Measurements from ENCODE around the gene PADI3.

PADI3 gene

GRCh38 chr1:17304826-17305175, 55.9 kb downstream of the PADI3 start:
- H3K27me3 ChIP-seq (ENCODE audit: insufficient read depth, poor library complexity, severe bottlenecking), result no peaks in the 10 kb centered on the region
- H3K27ac ChIP-seq (replicated peaks), result peak overlapping the region; percentile 85
- H3K4me3 ChIP-seq (replicated peaks; ENCODE audit: insufficient read depth, low read length), result no peak overlapping the region
- DNase-seq (ENCODE audit: low read depth in 1 of 2, low spot score in 1 of 2), result no peak
- TF ChIP-seq, protein P1, sequence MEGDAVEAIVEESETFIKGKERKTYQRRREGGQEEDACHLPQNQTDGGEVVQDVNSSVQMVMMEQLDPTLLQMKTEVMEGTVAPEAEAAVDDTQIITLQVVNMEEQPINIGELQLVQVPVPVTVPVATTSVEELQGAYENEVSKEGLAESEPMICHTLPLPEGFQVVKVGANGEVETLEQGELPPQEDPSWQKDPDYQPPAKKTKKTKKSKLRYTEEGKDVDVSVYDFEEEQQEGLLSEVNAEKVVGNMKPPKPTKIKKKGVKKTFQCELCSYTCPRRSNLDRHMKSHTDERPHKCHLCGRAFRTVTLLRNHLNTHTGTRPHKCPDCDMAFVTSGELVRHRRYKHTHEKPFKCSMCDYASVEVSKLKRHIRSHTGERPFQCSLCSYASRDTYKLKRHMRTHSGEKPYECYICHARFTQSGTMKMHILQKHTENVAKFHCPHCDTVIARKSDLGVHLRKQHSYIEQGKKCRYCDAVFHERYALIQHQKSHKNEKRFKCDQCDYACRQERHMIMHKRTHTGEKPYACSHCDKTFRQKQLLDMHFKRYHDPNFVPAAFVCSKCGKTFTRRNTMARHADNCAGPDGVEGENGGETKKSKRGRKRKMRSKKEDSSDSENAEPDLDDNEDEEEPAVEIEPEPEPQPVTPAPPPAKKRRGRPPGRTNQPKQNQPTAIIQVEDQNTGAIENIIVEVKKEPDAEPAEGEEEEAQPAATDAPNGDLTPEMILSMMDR (IDR thresholded peaks at IDR 0.05; ENCODE audit: insufficient read depth, low read length), result no peak
- TF ChIP-seq SPI1 (IDR thresholded peaks at IDR 0.05; ENCODE audit: borderline replicate concordance, low read depth), result no peak
- no peak for TF ChIP-seq GABPA (IDR thresholded peaks at IDR 0.05; ENCODE audit: low read depth)
- TF ChIP-seq POLR2AphosphoS5 (IDR thresholded peaks at IDR 0.05; ENCODE audit: low read depth), result no peak
- no peak for TF ChIP-seq REST (IDR thresholded peaks at IDR 0.05; ENCODE audit: insufficient replicate concordance, low read depth)

- TF ChIP-seq, protein P1 (IDR thresholded peaks at IDR 0.05; ENCODE audit: insufficient read depth, low read length), result no peak
- TF ChIP-seq GABPA (IDR thresholded peaks at IDR 0.05; ENCODE audit: low read depth) (no peak), REST (IDR thresholded peaks at IDR 0.05; ENCODE audit: insufficient replicate concordance, low read depth) (no peak)
- no peaks in the 10 kb centered on the region for H3K27me3 ChIP-seq (ENCODE audit: insufficient read depth, poor library complexity, severe bottlenecking)
- H3K27ac ChIP-seq (replicated peaks), result peak overlapping the region; percentile 85
- DNase-seq (ENCODE audit: low read depth in 1 of 2, low spot score in 1 of 2), result no peak
- no peak overlapping the region for H3K4me3 ChIP-seq (replicated peaks; ENCODE audit: insufficient read depth, low read length)
Observed at GRCh38 chr1:17305576-17306095, 56.7 kb downstream of the PADI3 start.

DNA sequence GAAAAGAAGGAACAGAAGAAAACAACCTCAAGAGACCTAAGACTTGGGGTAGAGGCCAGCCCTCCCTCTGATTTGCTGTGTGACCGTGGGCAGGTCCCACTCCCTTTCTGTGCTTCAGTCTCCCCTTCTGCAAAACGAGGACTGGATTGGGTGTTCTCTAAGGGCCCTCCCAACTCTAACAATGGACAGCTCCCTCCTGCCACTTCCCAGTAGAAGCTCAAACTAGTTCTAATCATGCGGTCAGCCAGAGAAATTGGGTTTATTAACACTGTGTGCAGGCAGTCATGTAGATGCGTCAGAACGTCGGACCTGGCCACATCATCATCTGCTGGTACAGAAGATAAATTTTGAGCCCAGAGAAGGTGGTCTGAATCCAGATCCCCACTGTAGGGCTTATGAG, 57.5 kb downstream of the PADI3 start:
- Histone ChIP-seq H3K4me3 (replicated peaks; ENCODE audit: insufficient read depth, low read length) (no peak overlapping the region), H3K27me3 (ENCODE audit: insufficient read depth, poor library complexity, severe bottlenecking) (no peaks in the 10 kb centered on the region), H3K27ac (replicated peaks) (peak overlapping the region; percentile 10; the same call in 1 of the 2 replicates)
- DNase-seq (ENCODE audit: low read depth in 1 of 2, low spot score in 1 of 2), result no peak
- TF ChIP-seq REST (IDR thresholded peaks at IDR 0.05; ENCODE audit: insufficient replicate concordance, low read depth) (peak; percentile 76), SPI1 (IDR thresholded peaks at IDR 0.05; ENCODE audit: borderline replicate concordance, low read depth) (no peak)

- no peak overlapping the region for H3K4me3 ChIP-seq (replicated peaks; ENCODE audit: insufficient read depth, low read length)
- no peak for DNase-seq (ENCODE audit: low read depth in 1 of 2, low spot score in 1 of 2)
- peak overlapping the region; percentile 86 for H3K27ac ChIP-seq (replicated peaks)
- no peaks in the 10 kb centered on the region for H3K27me3 ChIP-seq (ENCODE audit: insufficient read depth, poor library complexity, severe bottlenecking)
- TF ChIP-seq REST (IDR thresholded peaks at IDR 0.05; ENCODE audit: insufficient replicate concordance, low read depth) (no peak), SPI1 (IDR thresholded peaks at IDR 0.05; ENCODE audit: borderline replicate concordance, low read depth) (no peak), GABPA (IDR thresholded peaks at IDR 0.05; ENCODE audit: low read depth) (no peak), POLR2AphosphoS5 (IDR thresholded peaks at IDR 0.05; ENCODE audit: low read depth) (no peak)
- TF ChIP-seq, protein P1 (IDR thresholded peaks at IDR 0.05; ENCODE audit: insufficient read depth, low read length), result no peak
Observed at GRCh38 chr1:17306921-17307320, 58.0 kb downstream of the PADI3 start.
